NCI-H2107 treated with DMSO at 0.1 percent for 48 hours (cell line): Measurements from ENCODE around the gene ORM1.
A peak's percentile ranks its signal among the peaks of the same experiment; 100 is the strongest.

Source experiments
- DNase-seq: peaks from one replicate; lab custom pipeline; 2025; ENCODE audit not compliant: unreplicated experiment; lab: John Stamatoyannopoulos, UW

Gene ORM1

GRCh38 chr9:114287001-114287762 is 35.7 kb upstream of the ORM1 start:
- no peak for DNase-seq

DNA sequence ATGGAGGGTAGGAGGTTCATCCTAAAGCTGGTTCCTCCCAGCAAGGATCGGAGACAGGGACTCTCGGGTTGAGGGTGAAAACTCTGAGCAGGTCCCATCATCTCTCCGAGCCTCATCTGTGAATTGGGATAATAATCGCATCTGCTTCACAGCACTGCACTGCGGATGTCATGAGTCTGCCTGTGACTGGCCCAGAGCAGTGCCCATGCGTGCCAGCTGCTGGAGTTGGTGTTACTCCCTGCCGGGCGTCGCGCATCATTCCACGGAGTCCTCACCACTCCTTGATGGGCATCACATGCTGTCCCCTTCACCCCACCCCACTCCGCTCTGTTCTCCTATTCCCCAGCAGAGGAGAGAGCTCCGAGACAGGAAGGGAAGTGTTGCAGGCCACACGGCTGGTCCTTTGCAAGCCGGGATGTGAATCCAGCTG is 35.1 kb upstream of the ORM1 start:
- DNase-seq: no peak

DNA sequence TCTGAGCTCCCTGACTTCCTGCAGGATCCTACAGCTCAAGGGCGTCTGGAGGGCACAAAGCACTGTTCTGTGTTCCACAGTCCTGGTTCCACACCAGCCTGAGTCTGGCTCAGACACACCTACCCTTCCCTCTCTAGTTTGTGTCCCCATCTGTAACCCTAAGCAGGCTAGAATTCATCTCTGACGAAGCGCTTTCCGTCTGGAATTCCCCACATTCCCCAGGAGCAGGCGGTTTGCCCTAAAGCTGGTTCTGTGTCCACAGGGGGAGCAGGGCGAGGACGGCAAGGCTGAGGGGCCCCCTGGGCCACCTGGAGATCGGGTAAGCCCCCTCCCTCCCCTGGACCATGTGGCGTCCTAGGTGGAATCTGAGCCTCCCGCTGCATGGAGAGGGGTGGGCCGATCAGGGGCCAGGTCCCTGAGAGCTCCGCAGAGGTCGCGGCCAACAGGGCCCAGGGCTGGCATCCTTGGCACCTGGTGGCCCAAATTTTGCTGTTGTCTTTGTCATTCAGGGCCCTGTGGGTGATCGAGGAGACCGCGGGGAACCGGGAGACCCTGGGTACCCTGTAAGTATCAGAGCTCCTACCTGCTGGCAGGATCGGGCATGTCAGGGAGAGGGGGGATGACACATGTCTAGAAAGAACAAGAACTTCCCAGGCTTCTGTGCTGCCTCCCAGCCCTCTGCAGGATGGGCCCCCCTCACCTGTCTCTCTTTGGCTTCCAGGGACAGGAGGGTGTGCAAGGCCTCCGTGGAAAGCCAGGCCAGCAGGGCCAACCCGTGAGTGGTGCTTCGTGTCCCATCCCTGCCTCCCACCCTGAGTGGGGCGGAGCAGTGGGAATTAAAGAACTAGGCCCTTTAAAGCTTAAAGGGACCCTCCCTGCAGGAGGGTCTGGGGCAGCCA is 34.5 kb upstream of the ORM1 start:
- DNase-seq: no peak

- DNase-seq: no peak
Observed at GRCh38 chr9:114289106-114289505, 33.8 kb upstream of the ORM1 start.

DNA sequence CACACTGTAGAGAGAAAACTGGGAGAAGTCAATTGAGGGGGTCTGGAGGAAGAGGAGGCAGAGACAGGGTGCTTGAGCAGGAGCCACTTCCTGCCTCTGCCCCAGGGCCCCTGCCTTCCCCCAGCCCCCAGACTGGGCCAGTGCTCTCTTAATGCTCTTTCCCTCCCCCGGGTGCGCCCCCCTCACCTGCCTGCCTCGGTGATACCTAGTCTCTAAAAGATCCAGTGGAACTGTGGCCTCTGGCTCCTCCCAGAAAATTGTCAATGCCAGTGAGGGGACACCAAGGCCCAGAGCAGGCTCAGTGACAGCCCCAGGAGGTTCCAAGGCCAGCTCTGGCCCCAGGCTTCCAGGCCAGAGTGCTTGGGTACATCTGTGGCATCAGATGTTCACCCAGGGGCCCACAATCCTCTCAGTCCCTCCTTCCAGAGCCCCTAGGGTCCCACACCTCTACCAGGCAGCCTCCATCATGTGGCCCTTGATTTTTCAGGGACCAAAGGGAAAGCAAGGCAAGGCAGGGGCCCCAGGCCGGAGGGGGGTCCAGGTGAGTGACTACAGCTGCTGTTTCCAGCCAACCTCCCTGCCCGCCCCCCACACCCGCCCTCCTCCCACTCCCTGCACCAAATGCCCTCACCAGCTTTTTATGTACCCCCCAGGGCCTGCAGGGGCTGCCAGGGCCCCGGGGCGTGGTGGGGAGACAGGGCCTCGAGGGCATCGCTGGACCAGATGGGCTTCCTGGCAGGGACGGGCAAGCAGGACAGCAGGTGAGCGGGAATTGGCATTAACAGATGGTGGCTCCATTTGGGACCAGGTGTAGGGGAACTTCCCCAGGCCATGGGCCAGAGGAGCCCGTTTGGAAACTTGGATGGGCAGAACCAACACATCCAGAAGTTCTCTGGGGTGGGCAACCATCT is 33.1 kb upstream of the ORM1 start:
- DNase-seq: no peak

DNA sequence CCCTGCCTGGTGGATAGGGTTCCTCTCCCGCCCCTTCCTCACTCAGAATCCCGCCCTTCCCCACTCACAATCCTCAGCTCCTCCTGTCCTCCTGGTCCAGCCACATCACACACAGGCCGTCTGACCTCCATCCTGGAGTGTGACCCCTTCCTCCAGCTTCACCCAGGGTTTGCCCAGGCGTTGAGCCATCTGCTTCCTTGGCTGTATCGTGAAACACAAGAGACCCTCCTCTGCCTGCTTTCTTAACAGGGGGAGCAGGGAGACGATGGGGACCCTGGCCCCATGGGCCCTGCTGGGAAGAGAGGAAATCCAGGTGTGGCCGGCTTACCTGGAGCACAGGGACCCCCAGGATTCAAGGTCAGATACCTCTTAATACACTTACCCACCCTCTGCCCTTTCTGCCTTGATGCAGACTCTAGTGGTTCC is 32.3 kb upstream of the ORM1 start:
- no peak for DNase-seq

- peak; percentile 1 for DNase-seq
Observed at GRCh38 chr9:114291064-114291474, 31.8 kb upstream of the ORM1 start.

GRCh38 chr9:114291886-114292590 is 30.9 kb upstream of the ORM1 start:
- DNase-seq: no peak

GRCh38 chr9:114294664-114295063 is 28.2 kb upstream of the ORM1 start:
- no peak for DNase-seq

DNA sequence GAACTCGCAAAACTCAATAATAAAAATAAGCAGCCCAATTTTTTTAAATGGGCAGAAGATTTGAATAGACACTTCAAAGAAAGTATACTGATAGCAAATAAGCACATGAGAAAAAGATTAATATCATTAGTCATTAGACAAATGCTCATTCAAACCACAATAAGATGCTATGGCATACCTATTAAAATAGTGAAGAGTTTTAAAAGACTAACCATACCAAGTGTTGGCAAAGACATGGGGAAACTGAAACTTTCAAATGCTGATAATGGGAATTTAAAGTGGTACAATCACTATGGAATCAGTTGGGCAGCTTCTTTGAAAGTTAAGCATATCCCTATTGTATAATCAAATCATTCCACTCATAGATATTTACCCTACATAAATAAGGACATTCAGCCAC is 26.6 kb upstream of the ORM1 start:
- DNase-seq: no peak

DNA sequence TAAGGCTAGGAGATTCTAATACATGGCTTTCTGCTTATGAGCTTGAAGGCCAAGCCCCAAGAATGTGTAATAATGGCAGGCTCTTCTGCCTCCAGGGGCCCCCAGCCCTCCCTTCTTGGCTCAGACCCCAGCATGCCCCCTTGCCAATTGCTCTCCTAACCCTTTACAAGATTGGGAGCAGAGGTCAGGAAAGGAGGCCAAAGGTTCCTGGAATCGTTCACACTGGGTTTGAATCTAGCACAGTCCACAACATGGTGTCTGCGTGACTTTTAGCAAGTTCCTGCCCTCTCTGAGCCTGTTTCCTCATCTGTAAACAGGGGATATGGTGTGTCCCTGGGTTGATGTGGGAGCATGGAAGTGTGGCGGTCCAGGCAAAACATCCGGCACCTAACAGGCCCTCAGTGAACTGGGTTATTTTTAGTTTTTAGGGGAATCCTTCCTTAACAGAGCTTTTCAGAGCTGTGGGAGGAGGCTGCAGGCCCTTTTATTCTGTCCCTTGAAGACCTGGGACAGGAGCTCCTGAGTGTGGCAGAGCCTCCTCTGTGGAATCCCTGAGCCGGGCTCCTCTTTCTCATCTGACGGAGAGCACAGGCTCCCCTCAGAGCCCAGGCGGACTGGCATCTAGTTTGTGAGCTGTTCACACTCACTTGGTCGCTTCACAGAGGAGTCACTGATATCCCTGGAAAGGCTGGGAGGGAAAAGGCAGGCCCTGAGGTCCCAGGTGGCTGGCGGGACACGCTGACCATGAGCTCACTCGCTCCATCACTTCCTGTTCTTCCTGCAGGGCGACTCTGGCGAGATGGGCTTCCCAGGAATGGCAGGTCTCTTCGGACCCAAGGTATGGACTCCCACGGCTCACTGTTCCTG is 23.4 kb upstream of the ORM1 start:
- no peak for DNase-seq

- DNase-seq: no peak
Observed at GRCh38 chr9:114300153-114300845, 22.6 kb upstream of the ORM1 start.

GRCh38 chr9:114300846-114301797 is 21.8 kb upstream of the ORM1 start:
- no peak for DNase-seq

DNA sequence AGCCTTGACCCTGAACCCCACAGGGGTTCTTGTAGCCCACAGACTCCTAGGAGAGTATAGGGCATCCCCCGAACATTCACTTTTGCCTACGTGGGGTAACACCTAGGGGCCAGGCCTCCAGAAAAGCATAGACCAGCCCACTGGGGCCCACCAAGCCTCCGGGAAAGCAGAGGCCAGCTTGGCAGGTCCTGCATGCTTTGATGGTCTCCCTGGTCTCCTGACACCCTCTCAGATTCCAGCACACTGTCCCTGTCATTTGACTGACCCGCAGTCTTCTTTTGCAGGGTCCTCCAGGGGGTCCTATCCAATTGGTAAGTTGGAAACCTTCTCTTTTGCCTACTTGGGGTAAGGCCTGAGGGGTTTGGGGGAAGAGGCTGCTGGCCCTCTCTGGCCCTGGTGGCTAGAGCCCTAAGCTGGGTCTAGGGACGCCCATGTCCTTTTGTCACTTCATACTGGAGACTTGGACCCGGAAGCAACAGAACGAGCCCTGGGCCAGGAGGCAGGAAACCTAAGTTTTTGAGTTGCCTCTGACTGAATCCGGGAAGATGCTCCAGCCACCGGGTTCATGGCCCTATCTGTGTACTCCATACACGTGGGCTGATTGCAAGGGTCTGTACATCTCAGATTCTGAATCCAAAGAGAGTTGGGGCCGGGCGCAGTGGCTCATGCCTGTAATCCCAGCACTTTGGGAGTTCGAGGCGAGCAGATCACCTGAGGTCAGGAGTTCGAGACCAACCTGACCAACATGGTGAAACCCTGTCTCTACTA is 20.9 kb upstream of the ORM1 start:
- DNase-seq: no peak

GRCh38 chr9:114302727-114303126 is 20.2 kb upstream of the ORM1 start:
- no peak for DNase-seq

DNA sequence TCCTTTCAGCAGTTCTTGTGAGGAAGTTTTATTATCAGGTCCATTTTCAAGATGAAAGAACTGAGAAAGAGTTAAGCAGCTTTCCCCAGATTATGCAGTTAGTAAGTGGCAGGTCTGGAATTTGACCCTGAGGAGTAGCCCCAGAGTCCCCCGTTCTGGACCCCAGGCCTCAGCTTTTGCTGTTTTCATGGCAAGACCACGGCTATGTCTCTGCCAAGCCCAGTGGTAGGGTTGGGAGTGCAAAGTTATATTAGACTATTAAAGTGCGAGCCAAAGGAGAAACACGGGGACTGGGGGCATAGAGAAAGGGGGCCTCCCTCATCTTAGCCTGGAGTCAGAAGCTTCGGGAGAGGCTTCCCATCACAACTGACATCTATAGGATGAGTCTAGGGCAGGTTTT is 19.3 kb upstream of the ORM1 start:
- DNase-seq: no peak

- DNase-seq: no peak
Observed at GRCh38 chr9:114303977-114304376, 18.9 kb upstream of the ORM1 start.
